Esophagus squamous epithelium (tissue), 5 donors: ENCODE results near the gene DOHH. TPM values are rescaled to one million over a fixed set of nuclear protein-coding genes. Genes with fewer than 3 reads are reported as not detected.

Experiments
- DNase-seq: peaks from one replicate; lab custom pipeline; 2025; lab: John Stamatoyannopoulos, UW
- H3K27ac ChIP-seq, 4 donors: fragments of 200-600 bp; sonication (generic); one replicate each; pipeline ENCODE4 v1.5.1; 2016 to 2019; ENCODE audit warnings: mild to moderate bottlenecking in 1 of 4
- H3K27me3 ChIP-seq, 4 donors: fragments of 200-600 bp; sonication (generic); 1 replicate in 3 of 4; 2 replicates in 1 of 4; pipeline versions ENCODE4 v1.5.1 to v1.6.0; 2017 to 2021; ENCODE audit warnings: antibody characterized with exemption in 1 of 4
- H3K36me3 ChIP-seq, 3 donors: fragments of 200-600 bp; sonication (generic); one replicate each; pipeline ENCODE4 v1.5.1; 2016 to 2019
- H3K4me1 ChIP-seq, 3 donors: fragments of 200-600 bp; sonication (generic); one replicate each; pipeline ENCODE4 v1.5.1; 2017 to 2019
- H3K4me3 ChIP-seq, 4 donors: fragments of 200-600 bp; sonication (generic); 1 replicate in 3 of 4; 2 replicates in 1 of 4; pipeline ENCODE4 v1.5.1; 2016 to 2019; ENCODE audit warnings: mild to moderate bottlenecking in 2 of 4, moderate library complexity in 1 of 4
- H3K9me3 ChIP-seq, 3 donors: fragments of 200-600 bp; sonication (generic); one replicate each; pipeline ENCODE4 v1.5.1; 2016 to 2019
- POLR2A ChIP-seq, 4 donors: fragments of 450-650 bp; IDR thresholded peaks; one replicate each; pipeline ENCODE4 v1.6.1; 2017; ENCODE audit warnings: antibody characterized with exemption in 4 of 4, mild to moderate bottlenecking in 4 of 4, moderate library complexity in 3 of 4
- WGBS, 2 donors: methylation state at CpG; one replicate each; pipeline ENCODE4 v1.1.5; 2018; 5-methylcytosine and 5-hydroxymethylcytosine counted together
- intact Hi-C: fragments of 100-400 bp; cut with DNase I; formaldehyde crosslinking; loops from one replicate; pipeline ENCODE4 v1.15.0; 2022
- total RNA-seq, 4 donors: library from RNA; depleted of rRNA; stranded (reverse); fragments of >200 nt; gene quantifications; one replicate each; pipeline ENCODE4 v1.1.0, GENCODE V29; 2016
- TF ChIP-seq, protein P1 (sequence below), 6 experiments: fragments of 450-650 bp in 4 of 6; fragments of 200-600 bp in 2 of 6; sonication (generic) in 2 of 6; IDR thresholded peaks; one replicate each; pipeline ENCODE4 v1.5.1; 2016 to 2019; ENCODE audit warnings: antibody characterized with exemption in 6 of 6, mild to moderate bottlenecking in 4 of 6, moderate library complexity in 4 of 6
- donor health status: DM: yes; HTN: yes; CAD: no.

Gene DOHH
- total RNA-seq, 4 donors from 2014 or later: 21.0 to 29.5 (median 26.4) TPM

DNA sequence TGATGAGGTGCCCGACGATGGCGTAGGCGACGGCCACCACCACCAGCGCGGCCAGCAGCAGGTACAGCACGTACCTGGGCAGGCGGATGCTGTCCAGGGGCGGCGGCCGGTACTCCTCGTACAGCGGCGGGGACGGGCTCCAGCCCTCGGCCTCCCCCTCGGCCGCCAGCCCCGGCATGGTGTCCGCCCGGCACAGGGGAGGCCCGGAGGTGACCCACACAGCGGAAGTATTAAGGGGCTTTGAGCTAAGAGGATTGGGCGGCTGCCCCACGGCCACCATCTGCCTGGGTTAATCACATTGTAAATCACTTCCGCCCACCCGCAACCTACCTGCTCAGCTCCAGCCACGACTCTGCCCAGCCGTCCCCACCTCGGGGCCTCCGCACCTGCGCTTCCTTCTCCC, 17.2 kb downstream of the DOHH start, which contains the start of gene SMIM44:
TSS of gene SMIM44 (minus strand) at position 216 of the 403 bp plus-strand sequence. CDS start at position 178, 38 bp downstream.
- Histone ChIP-seq H3K36me3 (no peaks in the 10 kb centered on the region), H3K9me3 (no peaks in the 10 kb centered on the region), H3K4me1 (peaks cover 0 to 13% (median 7%) of the 10 kb centered on the region in 3 donors), H3K27me3 (peaks cover 0 to 77% (median 4%) of the 10 kb centered on the region in 4 donors), H3K4me3 (no peak within 1 kb of the TSS), H3K27ac (no peak within 1 kb of the TSS)
- intact Hi-C loops: no loop called here
- WGBS, 2 donors: 45 to 63% methylated on average over 8 to 15 of the region's 33 CpGs
- TF ChIP-seq POLR2A (IDR thresholded peaks at IDR 0.05): no peak
- TF ChIP-seq, protein P1, sequence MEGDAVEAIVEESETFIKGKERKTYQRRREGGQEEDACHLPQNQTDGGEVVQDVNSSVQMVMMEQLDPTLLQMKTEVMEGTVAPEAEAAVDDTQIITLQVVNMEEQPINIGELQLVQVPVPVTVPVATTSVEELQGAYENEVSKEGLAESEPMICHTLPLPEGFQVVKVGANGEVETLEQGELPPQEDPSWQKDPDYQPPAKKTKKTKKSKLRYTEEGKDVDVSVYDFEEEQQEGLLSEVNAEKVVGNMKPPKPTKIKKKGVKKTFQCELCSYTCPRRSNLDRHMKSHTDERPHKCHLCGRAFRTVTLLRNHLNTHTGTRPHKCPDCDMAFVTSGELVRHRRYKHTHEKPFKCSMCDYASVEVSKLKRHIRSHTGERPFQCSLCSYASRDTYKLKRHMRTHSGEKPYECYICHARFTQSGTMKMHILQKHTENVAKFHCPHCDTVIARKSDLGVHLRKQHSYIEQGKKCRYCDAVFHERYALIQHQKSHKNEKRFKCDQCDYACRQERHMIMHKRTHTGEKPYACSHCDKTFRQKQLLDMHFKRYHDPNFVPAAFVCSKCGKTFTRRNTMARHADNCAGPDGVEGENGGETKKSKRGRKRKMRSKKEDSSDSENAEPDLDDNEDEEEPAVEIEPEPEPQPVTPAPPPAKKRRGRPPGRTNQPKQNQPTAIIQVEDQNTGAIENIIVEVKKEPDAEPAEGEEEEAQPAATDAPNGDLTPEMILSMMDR (IDR thresholded peaks at IDR 0.05): no peak
- DNase-seq: no peak

DNA sequence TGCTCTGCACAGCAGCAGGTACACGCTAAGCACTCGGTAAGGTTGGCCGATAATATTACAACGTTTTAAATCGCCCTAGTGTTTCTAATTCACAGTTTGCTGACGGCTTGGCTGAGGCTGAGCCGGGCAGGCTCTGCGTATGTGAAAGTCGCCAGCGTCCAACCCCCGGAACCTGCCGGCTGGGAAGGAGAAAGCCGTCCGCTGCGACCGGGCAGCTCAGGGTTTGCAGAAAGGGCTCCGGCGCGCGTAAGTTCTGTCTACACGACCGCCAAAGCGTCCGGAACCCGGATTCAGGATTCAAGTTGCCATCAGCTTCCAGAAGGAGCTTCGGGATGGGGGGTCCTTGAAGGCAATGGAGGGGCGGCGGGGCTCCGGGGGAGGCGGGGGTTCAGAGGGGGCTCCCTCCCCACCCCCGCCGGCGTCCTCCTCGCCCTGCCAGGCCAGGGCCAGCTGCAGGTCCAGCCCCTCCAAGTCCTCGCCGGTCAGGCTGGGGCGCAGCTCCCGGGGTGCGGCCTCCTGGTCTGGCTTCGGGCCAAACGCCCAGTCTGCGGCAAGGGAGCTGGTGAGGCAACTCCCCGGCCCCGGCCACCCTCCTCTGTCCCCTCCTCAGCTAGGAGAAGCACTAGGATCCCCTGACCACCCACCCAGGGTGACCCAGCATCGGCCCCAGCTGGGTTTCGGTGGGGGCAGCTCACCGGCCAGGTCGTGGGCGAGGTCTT, 17.8 kb downstream of the DOHH start:
- Histone ChIP-seq H3K4me1 (peaks cover 0 to 13% (median 7%) of the 10 kb centered on the region in 3 donors), H3K9me3 (no peaks in the 10 kb centered on the region), H3K36me3 (no peaks in the 10 kb centered on the region), H3K4me3 (no peak overlapping the region), H3K27me3 (peaks cover 0 to 79% (median 4%) of the 10 kb centered on the region in 4 donors), H3K27ac (no peak overlapping the region)
- intact Hi-C loops: no loop called here
- no peak for TF ChIP-seq POLR2A (IDR thresholded peaks at IDR 0.05)
- TF ChIP-seq, protein P1 (IDR thresholded peaks at IDR 0.05): no peak
- no peak for DNase-seq
- 49 to 70% methylated on average over 8 to 19 of the region's 49 CpGs for WGBS, 2 donors

DNA sequence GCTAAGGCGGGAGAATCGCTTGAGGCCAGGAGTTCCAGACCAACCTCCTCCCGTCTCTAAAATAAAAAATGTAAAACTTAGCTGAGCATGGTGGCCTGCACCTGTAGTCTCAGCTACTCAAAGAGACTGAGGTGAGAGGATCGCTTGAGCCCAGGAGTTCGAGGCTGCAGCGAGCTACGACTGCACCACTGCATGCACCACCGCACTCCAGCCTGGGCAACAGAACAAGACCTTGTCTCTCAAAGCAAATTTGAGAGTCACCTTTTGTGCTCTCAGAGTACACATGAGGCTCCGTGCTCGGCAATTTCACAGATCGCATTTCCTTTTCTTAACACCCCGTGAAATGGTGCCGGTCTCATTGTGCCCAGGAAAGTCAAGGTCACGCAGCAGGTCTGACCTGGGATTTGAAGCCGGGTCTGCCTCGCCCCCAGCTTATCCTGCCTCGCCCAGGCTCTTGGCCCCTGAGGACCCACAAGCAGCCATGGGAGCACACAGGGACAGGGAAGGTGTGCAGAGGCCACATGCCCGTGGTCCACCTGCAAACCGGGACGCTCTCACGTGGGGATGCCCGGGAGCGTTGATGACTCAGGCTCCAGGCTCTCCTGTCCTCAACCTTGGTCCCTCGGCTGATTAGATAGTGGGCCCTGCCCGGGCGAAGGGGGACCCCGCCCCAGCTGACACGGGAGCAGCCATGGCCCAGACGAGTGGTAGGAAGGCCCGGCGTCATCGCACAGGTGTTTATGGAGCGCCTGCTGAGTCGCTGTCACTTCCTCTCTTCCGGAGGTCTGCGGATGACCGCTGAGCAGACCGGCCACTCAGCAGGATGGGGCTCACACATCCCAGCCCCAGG, 19.0 kb downstream of the DOHH start:
- WGBS, 2 donors: 56 to 71% methylated on average over 9 to 15 of the region's 38 CpGs
- no peaks in the 10 kb centered on the region for H3K36me3 ChIP-seq
- DNase-seq: no peak
- H3K4me3 ChIP-seq: no peak overlapping the region
- peaks cover 0 to 79% (median 4%) of the 10 kb centered on the region in 4 donors for H3K27me3 ChIP-seq
- peaks cover 0 to 13% (median 7%) of the 10 kb centered on the region in 3 donors for H3K4me1 ChIP-seq
- no peaks in the 10 kb centered on the region for H3K9me3 ChIP-seq
- no peak for TF ChIP-seq POLR2A (IDR thresholded peaks at IDR 0.05)
- TF ChIP-seq, protein P1 (IDR thresholded peaks at IDR 0.05): no peak
- no peak overlapping the region for H3K27ac ChIP-seq
- intact Hi-C loops: no loop called here

DNA sequence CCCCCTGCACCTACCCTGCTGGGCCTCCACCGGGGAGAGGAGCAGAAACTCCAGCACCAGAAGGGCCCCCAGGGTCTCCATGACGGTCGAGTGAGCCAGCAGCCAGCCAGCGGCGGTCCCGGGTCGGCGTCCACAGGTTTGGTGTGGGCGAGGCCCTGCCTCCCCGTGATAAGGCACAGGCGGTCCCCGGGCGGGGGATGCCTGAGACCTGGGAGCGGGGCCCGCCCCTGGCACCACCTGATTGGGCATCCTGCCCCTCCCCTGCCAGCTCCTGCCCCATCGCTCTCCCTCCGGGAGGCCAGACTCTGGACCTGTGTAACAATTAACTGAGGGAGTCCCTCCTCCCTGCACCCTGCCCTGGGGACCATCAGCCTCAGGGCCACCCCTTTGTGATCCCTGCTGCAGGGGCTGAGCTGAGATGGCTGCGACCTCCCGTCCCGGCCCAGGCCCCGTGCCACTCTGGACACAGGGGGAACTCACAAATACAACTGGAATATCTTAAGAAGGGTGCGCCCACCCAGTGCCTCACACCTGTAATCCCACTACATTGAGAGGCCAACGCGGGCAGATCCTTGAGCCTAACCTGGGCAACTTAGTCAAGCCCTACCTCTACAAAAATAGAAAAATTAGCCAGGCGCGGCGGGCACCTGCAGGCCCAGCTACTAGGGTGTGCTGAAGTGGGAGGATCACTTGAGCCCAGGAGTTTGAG, 19.9 kb downstream of the DOHH start, which contains the start of gene SMIM24:
TSS of gene SMIM24 (minus strand) at position 143 of the 709 bp plus-strand sequence. CDS start at position 81, 62 bp downstream.
- Histone ChIP-seq H3K4me3 (no peak within 1 kb of the TSS), H3K36me3 (no peaks in the 10 kb centered on the region), H3K27me3 (peaks cover 0 to 74% (median 4%) of the 10 kb centered on the region in 4 donors), H3K27ac (no peak within 1 kb of the TSS), H3K9me3 (no peaks in the 10 kb centered on the region), H3K4me1 (peaks cover 0 to 13% (median 7%) of the 10 kb centered on the region in 3 donors)
- TF ChIP-seq, protein P1 (IDR thresholded peaks at IDR 0.05): no peak
- intact Hi-C loops: no loop called here
- DNase-seq: no peak
- 47 to 63% methylated on average over 10 to 15 of the region's 27 CpGs for WGBS, 2 donors
